PC-3 (cell line): ENCODE data around the gene DNASE1L2. TPM values are rescaled to one million over a fixed set of nuclear protein-coding genes. Genes with fewer than 3 reads are reported as not detected.

Source experiments
- ATAC-seq: fragments of 200-7000 bp; cut with Tn5 transposase; 2 replicates; pipeline ENCODE4 v1.9.1; 2020; ENCODE audit warnings: mild to moderate bottlenecking, moderate library complexity
- BruUV-seq: library from RNA; stranded (reverse); fragments of 400-500 nt; replicated peaks from 2 replicates; lab custom pipeline; 2021; lab: Mats Ljungman, UMichigan
- CTCF ChIA-PET: fragments of 300-600 bp; sonication (Branson Sonifier 250); formaldehyde crosslinking; loops from one replicate; lab custom pipeline; 2022; ENCODE audit warnings: antibody characterized with exemption; lab: Charles Lee
- POLR2A ChIA-PET: fragments of 300-600 bp; sonication (Branson Sonifier 250); formaldehyde crosslinking; loops from one replicate; lab custom pipeline; 2022; ENCODE audit warnings: antibody characterized with exemption; ENCODE audit not compliant: unreplicated experiment; lab: Charles Lee
- DNase-seq: peaks from one replicate; pipeline ENCODE4 v3.0.0-alpha.2; 2015
- H2AFZ ChIP-seq: fragments of 300-600 bp; sonication (generic); 2 replicates; pipeline ENCODE4 v1.6.0; 2016; ENCODE audit warnings: antibody characterized with exemption, low read length
- H3F3A ChIP-seq: fragments of 300-600 bp; sonication (generic); one replicate; pipeline ENCODE4 v1.6.0; 2017; ENCODE audit warnings: antibody characterized with exemption, low read length, control low read depth, mild to moderate bottlenecking; ENCODE audit not compliant: unreplicated experiment
- H3K27ac ChIP-seq: fragments of 300-600 bp; sonication (generic); 2 replicates; pipeline ENCODE4 v1.5.1; 2016; ENCODE audit warnings: mild to moderate bottlenecking, low read length
- H3K27me3 ChIP-seq: fragments of 300-600 bp; sonication (generic); 2 replicates; pipeline ENCODE4 v1.6.1; 2016; ENCODE audit warnings: low read length, mixed read lengths
- H3K36me3 ChIP-seq: fragments of 300-600 bp; sonication (generic); 2 replicates; pipeline ENCODE4 v1.6.1; 2016; ENCODE audit warnings: low read depth, mixed run types, low read length, mixed read lengths
- H3K4me1 ChIP-seq: fragments of 300-600 bp; sonication (generic); 2 replicates; pipeline ENCODE4 v1.5.1; 2016; ENCODE audit warnings: low read length; ENCODE audit not compliant: insufficient read depth
- H3K4me2 ChIP-seq: fragments of 300-600 bp; sonication (generic); 2 replicates; pipeline ENCODE4 v1.6.0; 2016; ENCODE audit warnings: low read length
- H3K4me3 ChIP-seq: fragments of 300-600 bp; sonication (generic); 2 replicates; pipeline ENCODE4 v1.5.1; 2016; ENCODE audit warnings: mild to moderate bottlenecking, low read length, mixed read lengths
- H3K79me2 ChIP-seq: fragments of 300-600 bp; sonication (generic); 2 replicates; pipeline ENCODE4 v1.6.1; 2017; ENCODE audit warnings: low read length, mixed read lengths
- H3K9ac ChIP-seq: fragments of 300-600 bp; sonication (generic); 2 replicates; pipeline ENCODE4 v1.6.0; 2016; ENCODE audit warnings: mild to moderate bottlenecking, low read length
- H3K9me2 ChIP-seq: fragments of 300-600 bp; sonication (generic); replicated peaks from 2 replicates; pipeline ENCODE4 v1.6.1; 2016; ENCODE audit warnings: mixed run types, low read length, mixed read lengths
- H3K9me3 ChIP-seq: fragments of 300-600 bp; sonication (generic); 2 replicates; pipeline ENCODE4 v1.6.1; 2016; ENCODE audit warnings: low read length, mixed read lengths
- H4K20me1 ChIP-seq: fragments of 300-600 bp; sonication (generic); 2 replicates; pipeline ENCODE4 v1.6.1; 2016; ENCODE audit warnings: low read length, mixed read lengths
- EZH2 ChIP-seq: fragments of 300-600 bp; sonication (generic); IDR thresholded peaks from one replicate; pipeline ENCODE4 v1.6.1; 2017; ENCODE audit warnings: antibody characterized with exemption, mild to moderate bottlenecking, low read length; ENCODE audit not compliant: unreplicated experiment
- EZH2phosphoT487 ChIP-seq: fragments of 300-600 bp; sonication (generic); IDR thresholded peaks from 2 replicates; pipeline ENCODE4 v1.6.1; 2018; ENCODE audit warnings: mild to moderate bottlenecking, antibody characterized with exemption, low read length, borderline replicate concordance
- intact Hi-C: fragments of 100-400 bp; cut with micrococcal nuclease; formaldehyde crosslinking; loops from 2 replicates; pipeline ENCODE4 v1.9.0; 2023
- total RNA-seq: library from RNA; depleted of rRNA; stranded (reverse); fragments of >200 nt; gene quantifications from 2 replicates; pipeline ENCODE4 v1.2.3, GENCODE V29; 2014
- TF ChIP-seq, protein P1 (sequence below): fragments of 300-600 bp; sonication (generic); conservative IDR thresholded peaks from 2 replicates; pipeline ENCODE4 v1.5.1; 2017; ENCODE audit warnings: antibody characterized with exemption, low read depth, mild to moderate bottlenecking, low read length

DNASE1L2 gene
- total RNA-seq, 1 experiment from 2014 or later = 2.7 TPM

DNA sequence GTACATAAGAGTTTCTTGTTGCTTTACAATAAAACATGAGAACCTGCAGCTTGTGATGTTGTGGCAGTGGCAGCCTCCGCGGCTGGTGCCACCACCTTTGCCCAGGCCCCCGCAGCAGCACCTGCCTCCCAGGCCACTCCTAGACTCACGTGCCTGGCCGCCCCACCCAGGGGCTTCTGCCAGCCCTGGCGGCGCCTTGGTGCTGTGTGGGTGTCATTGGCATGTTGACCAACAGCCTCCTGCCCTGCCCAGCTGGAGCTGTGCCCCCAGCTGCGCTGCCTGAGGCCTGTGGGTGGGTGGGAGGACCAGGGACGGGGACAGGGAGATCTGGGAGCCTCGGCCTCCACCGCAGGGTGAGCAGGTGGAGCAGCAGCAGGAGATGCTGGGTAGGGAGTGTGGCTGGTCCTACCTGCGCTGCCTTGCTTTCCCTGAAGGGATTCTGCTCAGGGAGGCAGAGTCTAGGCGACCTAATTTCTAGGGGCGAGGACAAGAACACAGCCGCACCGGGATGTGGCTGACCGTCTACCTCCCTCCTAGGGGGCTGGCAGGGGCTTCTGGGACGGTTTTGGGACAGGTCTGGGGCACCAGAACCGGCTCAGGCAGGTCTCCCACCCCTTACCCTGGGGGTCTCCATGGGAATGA is 428 bp upstream of the DNASE1L2 start:
- ATAC-seq (peak; percentile 9; the same call in 1 of the 2 replicates), DNase-seq (no peak)
- no peaks in the 10 kb centered on the region for H3K79me2 ChIP-seq
- H3K9me3 ChIP-seq = no peaks in the 10 kb centered on the region
- no peaks in the 10 kb centered on the region for H3K36me3 ChIP-seq
- no peak for TF ChIP-seq EZH2phosphoT487
- TF ChIP-seq EZH2 = no peak
- TF ChIP-seq, protein P1, sequence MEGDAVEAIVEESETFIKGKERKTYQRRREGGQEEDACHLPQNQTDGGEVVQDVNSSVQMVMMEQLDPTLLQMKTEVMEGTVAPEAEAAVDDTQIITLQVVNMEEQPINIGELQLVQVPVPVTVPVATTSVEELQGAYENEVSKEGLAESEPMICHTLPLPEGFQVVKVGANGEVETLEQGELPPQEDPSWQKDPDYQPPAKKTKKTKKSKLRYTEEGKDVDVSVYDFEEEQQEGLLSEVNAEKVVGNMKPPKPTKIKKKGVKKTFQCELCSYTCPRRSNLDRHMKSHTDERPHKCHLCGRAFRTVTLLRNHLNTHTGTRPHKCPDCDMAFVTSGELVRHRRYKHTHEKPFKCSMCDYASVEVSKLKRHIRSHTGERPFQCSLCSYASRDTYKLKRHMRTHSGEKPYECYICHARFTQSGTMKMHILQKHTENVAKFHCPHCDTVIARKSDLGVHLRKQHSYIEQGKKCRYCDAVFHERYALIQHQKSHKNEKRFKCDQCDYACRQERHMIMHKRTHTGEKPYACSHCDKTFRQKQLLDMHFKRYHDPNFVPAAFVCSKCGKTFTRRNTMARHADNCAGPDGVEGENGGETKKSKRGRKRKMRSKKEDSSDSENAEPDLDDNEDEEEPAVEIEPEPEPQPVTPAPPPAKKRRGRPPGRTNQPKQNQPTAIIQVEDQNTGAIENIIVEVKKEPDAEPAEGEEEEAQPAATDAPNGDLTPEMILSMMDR = no peak
- no peaks in the 10 kb centered on the region for H3F3A ChIP-seq
- H4K20me1 ChIP-seq = no peaks in the 10 kb centered on the region
- no peaks in the 10 kb centered on the region for H3K4me1 ChIP-seq
- BruUV-seq = no TSS peak
- H3K27ac ChIP-seq = no peak overlapping the region
- no peaks in the 10 kb centered on the region for H3K9me2 ChIP-seq
- intact Hi-C loops = no loop called here
- no peaks in the 10 kb centered on the region for H3K27me3 ChIP-seq
- no peak overlapping the region for H2AFZ ChIP-seq
- ChIA-PET POLR2A (interaction anchor here (0.6 kb wide), 1 partner anchor 10 kb away, joined by 3 read pairs; no protein-coding TSS in a partner anchor), CTCF (no interaction called here)
- H3K4me2 ChIP-seq = no peak overlapping the region
- H3K9ac ChIP-seq = no peak overlapping the region
- H3K4me3 ChIP-seq = no peak overlapping the region

GRCh38 chr16:2237102-2237482 is 848 bp downstream of the DNASE1L2 start:
- no TSS peak for BruUV-seq
- no peak overlapping the region for H3K4me3 ChIP-seq
- ChIA-PET POLR2A (no interaction called here), CTCF (no interaction called here)
- H3K9ac ChIP-seq = no peak overlapping the region
- no peak overlapping the region for H2AFZ ChIP-seq
- H3K27ac ChIP-seq = no peak overlapping the region
- H3K9me2 ChIP-seq = no peaks in the 10 kb centered on the region
- ATAC-seq (no peak), DNase-seq (no peak)
- H3K4me1 ChIP-seq = no peaks in the 10 kb centered on the region
- intact Hi-C loops = no loop called here
- TF ChIP-seq EZH2 = no peak
- TF ChIP-seq, protein P1 = no peak
- no peak for TF ChIP-seq EZH2phosphoT487
- no peaks in the 10 kb centered on the region for H4K20me1 ChIP-seq
- no peaks in the 10 kb centered on the region for H3K79me2 ChIP-seq
- H3K27me3 ChIP-seq = no peaks in the 10 kb centered on the region
- H3F3A ChIP-seq = no peaks in the 10 kb centered on the region
- no peaks in the 10 kb centered on the region for H3K36me3 ChIP-seq
- no peaks in the 10 kb centered on the region for H3K9me3 ChIP-seq
- H3K4me2 ChIP-seq = no peak overlapping the region

DNA sequence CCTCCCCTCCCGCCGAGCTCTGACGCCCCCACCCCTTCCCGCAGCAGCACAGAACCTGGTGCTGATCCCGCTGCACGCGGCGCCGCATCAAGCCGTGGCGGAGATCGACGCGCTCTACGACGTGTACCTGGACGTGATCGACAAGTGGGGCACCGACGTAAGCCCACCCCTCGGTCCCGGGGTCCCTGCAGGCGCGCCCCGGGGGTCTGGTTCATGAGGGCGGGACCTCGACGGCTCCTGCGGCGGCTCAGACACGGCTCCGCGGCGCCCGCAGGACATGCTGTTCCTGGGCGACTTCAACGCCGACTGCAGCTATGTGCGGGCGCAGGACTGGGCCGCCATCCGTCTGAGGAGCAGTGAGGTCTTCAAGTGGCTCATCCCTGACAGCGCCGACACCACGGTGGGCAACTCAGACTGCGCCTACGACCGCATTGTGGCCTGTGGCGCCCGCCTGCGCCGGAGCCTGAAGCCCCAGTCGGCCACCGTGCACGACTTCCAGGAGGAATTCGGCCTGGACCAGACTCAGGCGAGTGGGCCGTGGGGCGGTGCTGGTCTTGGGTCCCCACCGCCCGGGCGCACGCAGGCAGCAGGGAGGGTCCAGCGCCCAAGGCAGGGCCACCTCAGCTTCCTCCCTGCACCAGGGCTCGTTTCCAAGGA is 1.4 kb downstream of the DNASE1L2 start:
- no TSS peak for BruUV-seq
- no peaks in the 10 kb centered on the region for H4K20me1 ChIP-seq
- intact Hi-C loops = no loop called here
- H3K27ac ChIP-seq = no peak overlapping the region
- POLR2A ChIA-PET = no interaction called here
- H3K4me1 ChIP-seq = no peaks in the 10 kb centered on the region
- ATAC-seq (no peak), DNase-seq (no peak)
- H3K4me3 ChIP-seq = no peak overlapping the region
- no peaks in the 10 kb centered on the region for H3F3A ChIP-seq
- no peaks in the 10 kb centered on the region for H3K36me3 ChIP-seq
- H3K9me3 ChIP-seq = no peaks in the 10 kb centered on the region
- H3K4me2 ChIP-seq = no peak overlapping the region
- no peak overlapping the region for H2AFZ ChIP-seq
- no peaks in the 10 kb centered on the region for H3K79me2 ChIP-seq
- H3K9ac ChIP-seq = no peak overlapping the region
- CTCF ChIA-PET = no interaction called here
- H3K9me2 ChIP-seq = no peaks in the 10 kb centered on the region
- no peak for TF ChIP-seq EZH2
- TF ChIP-seq EZH2phosphoT487 = no peak
- TF ChIP-seq, protein P1 = no peak
- no peaks in the 10 kb centered on the region for H3K27me3 ChIP-seq
